DND-41 (cell line): ENCODE measurements around the gene CTTNBP2NL.

Source experiments
- CTCF ChIP-seq: IDR thresholded peaks from 2 replicates; pipeline ENCODE4 v1.5.1; 2012; ENCODE audit warnings: borderline replicate concordance, low read length, moderate library complexity, mild to moderate bottlenecking; ENCODE audit not compliant: poor library complexity, severe bottlenecking; ENCODE audit errors: extremely low read depth
- EZH2 ChIP-seq: IDR thresholded peaks from 3 replicates; pipeline ENCODE4 v1.6.1; 2012; ENCODE audit warnings: borderline replicate concordance, low read depth, mild to moderate bottlenecking, moderate library complexity, low read length, inconsistent platforms; ENCODE audit not compliant: severe bottlenecking

GRCh38 chr1:112446411-112446810 lies 50.4 kb downstream of the CTTNBP2NL start:
- TF ChIP-seq CTCF (no peak), EZH2 (no peak)
